RWPE2 (cell line): Measurements from ENCODE around the gene OR52A5.
"Not testable (repeated sequence)": the region's sequence is repeated elsewhere in the genome, so short reads cannot be mapped to it uniquely, and the experiment has no call there.

Source experiments
- ATAC-seq: fragments of 200-7000 bp; cut with Tn5 transposase; 3 replicates; pipeline ENCODE4 v1.9.1; 2021; ENCODE audit warnings: low read depth
- DNase-seq: peaks from one replicate; pipeline ENCODE4 v3.0.0-alpha.2; 2020; ENCODE audit warnings: low spot score
- H3K27ac ChIP-seq: fragments of 450-650 bp; 2 replicates; pipeline ENCODE4 v1.5.1; 2017; ENCODE audit warnings: mild to moderate bottlenecking; ENCODE audit not compliant: poor library complexity, severe bottlenecking
- H3K27me3 ChIP-seq: fragments of 250-450 bp; sonication (Bioruptor Pico); 2 replicates; pipeline ENCODE4 v1.5.1; 2021; ENCODE audit warnings: mild to moderate bottlenecking, moderate library complexity; ENCODE audit not compliant: insufficient read depth, poor library complexity, severe bottlenecking
- H3K36me3 ChIP-seq: fragments of 250-450 bp; sonication (Bioruptor Pico); 2 replicates; pipeline ENCODE4 v1.5.1; 2020; ENCODE audit warnings: low read depth, mild to moderate bottlenecking, moderate library complexity
- H3K4me1 ChIP-seq: fragments of 250-450 bp; sonication (Bioruptor Pico); 2 replicates; pipeline ENCODE4 v1.5.1; 2021; ENCODE audit warnings: mild to moderate bottlenecking, moderate library complexity; ENCODE audit not compliant: insufficient read depth, poor library complexity, severe bottlenecking
- H3K4me3 ChIP-seq: fragments of 250-450 bp; sonication (Bioruptor Pico); 2 replicates; pipeline ENCODE4 v1.5.1; 2021; ENCODE audit warnings: mild to moderate bottlenecking, moderate library complexity; ENCODE audit not compliant: severe bottlenecking
- H3K9me3 ChIP-seq: fragments of 250-450 bp; sonication (Bioruptor Pico); 2 replicates; pipeline ENCODE4 v1.5.1; 2021; ENCODE audit warnings: mild to moderate bottlenecking, moderate library complexity; ENCODE audit not compliant: severe bottlenecking
- TF ChIP-seq, protein P1 (sequence below): fragments of 450-650 bp; IDR thresholded peaks from one replicate; pipeline ENCODE4 v1.5.1; 2017; ENCODE audit warnings: mild to moderate bottlenecking, moderate library complexity; ENCODE audit not compliant: poor library complexity, severe bottlenecking

The OR52A5 gene

DNA sequence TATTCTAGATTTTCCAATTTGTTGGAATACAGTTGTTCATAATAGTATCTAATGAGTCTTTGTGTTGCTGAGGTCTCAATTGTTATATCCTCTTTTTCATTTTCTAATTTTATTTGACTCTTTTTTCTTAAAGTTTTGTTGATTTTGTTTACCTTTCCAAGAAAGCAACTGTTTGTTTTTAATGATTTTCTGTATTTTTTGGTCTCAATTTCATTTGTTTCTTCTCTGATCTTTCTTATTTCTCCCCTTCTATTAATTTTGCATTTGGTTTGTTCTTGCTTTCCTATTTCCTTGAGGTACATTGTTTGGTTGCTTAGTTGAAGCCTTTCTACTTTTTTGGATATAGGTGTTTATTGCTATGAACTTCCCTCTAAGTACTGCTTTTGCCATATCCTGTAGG is 21.6 kb upstream of the OR52A5 start:
- H3K27ac ChIP-seq = no peak overlapping the region
- peaks cover 3% of the 10 kb centered on the region for H3K9me3 ChIP-seq
- no peaks in the 10 kb centered on the region for H3K27me3 ChIP-seq
- H3K36me3 ChIP-seq = no peaks in the 10 kb centered on the region
- ATAC-seq (no peak), DNase-seq (no peak)
- no peak overlapping the region for H3K4me3 ChIP-seq
- H3K4me1 ChIP-seq = no peaks in the 10 kb centered on the region
- TF ChIP-seq, protein P1, sequence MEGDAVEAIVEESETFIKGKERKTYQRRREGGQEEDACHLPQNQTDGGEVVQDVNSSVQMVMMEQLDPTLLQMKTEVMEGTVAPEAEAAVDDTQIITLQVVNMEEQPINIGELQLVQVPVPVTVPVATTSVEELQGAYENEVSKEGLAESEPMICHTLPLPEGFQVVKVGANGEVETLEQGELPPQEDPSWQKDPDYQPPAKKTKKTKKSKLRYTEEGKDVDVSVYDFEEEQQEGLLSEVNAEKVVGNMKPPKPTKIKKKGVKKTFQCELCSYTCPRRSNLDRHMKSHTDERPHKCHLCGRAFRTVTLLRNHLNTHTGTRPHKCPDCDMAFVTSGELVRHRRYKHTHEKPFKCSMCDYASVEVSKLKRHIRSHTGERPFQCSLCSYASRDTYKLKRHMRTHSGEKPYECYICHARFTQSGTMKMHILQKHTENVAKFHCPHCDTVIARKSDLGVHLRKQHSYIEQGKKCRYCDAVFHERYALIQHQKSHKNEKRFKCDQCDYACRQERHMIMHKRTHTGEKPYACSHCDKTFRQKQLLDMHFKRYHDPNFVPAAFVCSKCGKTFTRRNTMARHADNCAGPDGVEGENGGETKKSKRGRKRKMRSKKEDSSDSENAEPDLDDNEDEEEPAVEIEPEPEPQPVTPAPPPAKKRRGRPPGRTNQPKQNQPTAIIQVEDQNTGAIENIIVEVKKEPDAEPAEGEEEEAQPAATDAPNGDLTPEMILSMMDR = no peak

DNA sequence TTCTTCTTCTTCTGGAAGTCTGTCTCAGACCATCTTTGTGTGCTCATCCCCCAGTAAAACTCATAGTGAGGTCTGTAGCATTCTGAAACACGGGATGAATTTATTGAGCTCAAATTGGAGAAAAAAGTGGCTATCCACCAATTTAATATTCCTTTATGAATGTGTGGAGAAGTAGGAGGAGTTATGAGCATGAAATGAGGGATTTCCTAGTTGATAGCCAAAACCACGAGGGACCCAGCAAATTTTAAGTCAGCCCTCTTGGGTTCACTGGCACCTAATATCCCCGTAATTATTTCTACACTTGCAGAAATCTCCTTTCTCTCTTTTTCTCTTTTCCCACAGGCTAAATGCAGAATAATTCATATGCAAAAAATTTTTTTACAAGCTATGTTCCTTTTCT is 16.5 kb upstream of the OR52A5 start, which contains the start of gene OR52A1:
Gene OR52A1, minus strand, starts transcription at position 101 of the 400 bp plus-strand sequence. CDS start 2,388 bp downstream, outside the sequence.
- DNase-seq (no peak), ATAC-seq (no peak)
- Histone ChIP-seq H3K9me3 (peaks cover 3% of the 10 kb centered on the region), H3K27ac (no peak within 1 kb of the TSS), H3K36me3 (no peaks in the 10 kb centered on the region), H3K4me1 (no peaks in the 10 kb centered on the region), H3K27me3 (no peaks in the 10 kb centered on the region), H3K4me3 (no peak within 1 kb of the TSS)
- TF ChIP-seq, protein P1 = no peak

DNA sequence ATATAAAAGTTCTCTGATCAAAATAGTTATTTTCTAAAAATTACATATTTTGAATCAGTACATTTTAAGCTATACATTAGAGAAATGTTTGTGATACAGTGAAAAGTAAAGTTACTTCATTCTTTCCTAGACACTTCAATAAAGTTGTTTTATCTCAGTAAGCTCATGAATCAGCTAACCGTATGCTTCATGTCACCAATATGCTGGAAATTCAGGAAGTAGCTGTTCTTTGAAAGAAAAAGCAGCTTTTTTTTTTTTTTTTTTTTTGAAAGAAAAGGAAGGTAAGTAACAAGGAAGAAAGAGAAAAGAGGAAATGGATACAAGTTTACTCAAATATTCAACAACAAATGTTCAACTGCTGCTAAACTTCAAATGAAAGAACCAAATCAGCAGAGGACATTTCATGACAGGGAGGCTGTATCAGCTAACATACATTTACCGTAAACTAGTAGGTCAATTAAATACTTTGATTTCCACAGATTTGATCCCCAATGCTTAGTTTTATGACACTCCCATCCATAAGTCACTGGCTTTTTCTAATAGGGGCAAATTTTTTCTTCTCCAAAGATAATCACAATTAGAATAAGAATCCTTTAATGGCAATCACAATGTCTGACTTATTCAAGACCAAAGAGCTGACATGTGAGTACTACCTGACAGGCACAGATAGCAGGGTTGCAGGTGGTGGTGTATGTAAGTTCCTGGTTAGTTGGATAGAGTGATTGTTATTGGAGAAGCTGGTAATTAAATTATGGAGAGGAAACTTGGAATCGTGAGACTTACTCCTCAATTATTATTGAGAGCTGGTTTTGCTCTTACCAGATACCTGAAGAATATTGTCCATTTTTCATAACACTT is 15.6 kb upstream of the OR52A5 start:
- no peak for DNase-seq
- TF ChIP-seq, protein P1 = no peak

DNA sequence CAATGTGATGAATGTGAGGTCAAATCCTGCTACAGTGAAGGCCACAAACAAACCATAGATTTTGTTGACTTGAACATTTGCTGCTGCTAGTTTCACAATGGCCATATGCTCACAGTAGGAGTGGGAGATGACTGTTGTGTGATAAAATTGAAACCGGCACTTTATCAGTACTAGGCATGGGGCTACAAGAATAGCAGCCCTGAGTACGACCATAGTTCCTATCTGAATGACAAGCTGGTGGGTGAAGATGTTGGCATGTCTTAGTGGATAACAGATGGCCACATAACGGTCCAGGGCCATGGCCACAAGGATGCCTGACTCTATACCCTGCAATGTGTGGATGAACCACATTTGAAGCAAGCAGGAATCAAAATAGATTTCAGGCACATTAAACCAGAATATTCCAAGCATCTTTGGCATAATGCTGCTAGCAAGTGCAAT is 13.6 kb upstream of the OR52A5 start:
- DNase-seq (no peak), ATAC-seq (no peak)
- H3K4me1 ChIP-seq = no peaks in the 10 kb centered on the region
- H3K4me3 ChIP-seq = no peak overlapping the region
- H3K9me3 ChIP-seq = peaks cover 3% of the 10 kb centered on the region
- TF ChIP-seq, protein P1 = no peak
- H3K36me3 ChIP-seq = no peaks in the 10 kb centered on the region
- no peaks in the 10 kb centered on the region for H3K27me3 ChIP-seq
- H3K27ac ChIP-seq = no peak overlapping the region

More for the DNA sequence above, 15.6 kb upstream of the OR52A5 start:
- H3K36me3 ChIP-seq = no peaks in the 10 kb centered on the region
- no peak overlapping the region for H3K4me3 ChIP-seq
- no peaks in the 10 kb centered on the region for H3K27me3 ChIP-seq
- no peaks in the 10 kb centered on the region for H3K4me1 ChIP-seq
- ATAC-seq = no peak
- H3K27ac ChIP-seq = no peak overlapping the region
- H3K9me3 ChIP-seq = peaks cover 3% of the 10 kb centered on the region

DNA sequence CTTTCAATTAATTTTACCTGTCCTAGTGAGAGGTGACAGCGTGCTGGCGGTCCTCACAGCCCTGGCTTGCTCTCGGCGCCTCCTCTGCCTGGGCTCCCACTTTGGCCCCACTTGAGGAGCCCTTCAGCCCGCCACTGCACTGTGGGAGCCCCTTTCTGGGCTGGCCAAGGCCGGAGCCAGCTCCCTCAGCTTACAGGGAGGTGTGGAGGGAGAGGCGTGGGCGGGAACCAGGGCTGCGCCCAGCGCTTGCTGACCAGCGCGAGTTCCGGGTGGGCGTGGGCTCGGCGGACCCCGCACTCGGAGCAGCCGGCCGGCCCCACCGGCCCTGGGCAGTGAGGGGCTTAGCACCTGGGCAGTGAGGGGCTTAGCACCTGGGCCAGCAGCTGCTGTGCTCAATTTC is 6.0 kb upstream of the OR52A5 start:
- not testable (repeated sequence) for H3K36me3 ChIP-seq, DNase-seq, ATAC-seq, H3K9me3 ChIP-seq, H3K4me1 ChIP-seq, H3K27ac ChIP-seq, H3K4me3 ChIP-seq, H3K27me3 ChIP-seq
